HG02852 (cell line): ENCODE results near the gene VGLL4.
"Not testable (repeated sequence)": the region's sequence is repeated elsewhere in the genome, so short reads cannot be mapped to it uniquely, and the experiment has no call there.

Experiments
- ATAC-seq: cut with Tn5 transposase; IDR thresholded peaks from one replicate; pipeline ENCODE4 v1.9.1; 2021; ENCODE audit warnings: mild to moderate bottlenecking, moderate library complexity; ENCODE audit not compliant: unreplicated experiment

VGLL4 gene

DNA sequence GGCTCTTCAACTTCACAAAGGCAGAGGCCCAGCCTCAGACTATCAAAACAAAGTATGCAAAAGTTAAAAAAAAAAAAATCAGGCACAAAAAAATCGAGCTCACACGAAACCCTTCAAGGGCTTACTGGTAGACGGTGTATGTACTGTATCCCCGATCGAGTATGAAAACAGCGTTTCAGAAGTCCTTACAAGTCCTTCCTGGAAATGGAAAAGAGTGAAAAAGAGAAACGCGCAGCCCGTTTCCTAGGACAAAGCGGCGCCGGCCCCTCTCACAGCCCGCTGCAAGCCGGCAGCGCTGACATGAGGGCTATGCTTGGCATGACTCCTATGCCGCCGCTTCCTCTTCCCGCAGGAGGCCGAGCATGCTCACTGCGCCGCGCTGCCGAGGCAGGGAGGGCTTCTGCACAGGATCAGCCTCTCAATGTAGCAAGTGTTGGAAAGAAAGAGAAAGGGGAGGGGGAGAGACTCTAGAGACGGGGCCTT is at the start of gene VGLL4:
TSS of gene VGLL4 (minus strand) at position 311 of the 483 bp plus-strand sequence. CDS start 397 bp downstream, outside the sequence.
- ATAC-seq = peak; percentile 68

DNA sequence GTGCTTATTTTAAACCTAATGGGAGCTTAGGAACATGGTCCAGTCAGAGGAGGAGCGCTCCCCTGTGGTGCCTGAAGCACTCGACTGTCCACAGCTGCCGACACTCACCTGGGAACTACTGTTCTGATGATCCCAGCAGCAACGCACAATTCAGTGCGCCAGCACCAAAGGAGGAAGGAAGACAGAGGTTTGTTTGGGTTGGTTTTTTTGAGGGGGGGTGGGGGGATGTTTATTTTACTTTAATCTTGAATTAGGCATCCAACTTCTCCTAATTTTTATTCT is 48.8 kb upstream of the VGLL4 start:
- ATAC-seq = no peak

GRCh38 chr3:11691767-11692531 is 48.2 kb upstream of the VGLL4 start:
- no peak for ATAC-seq

- ATAC-seq = no peak
Measured at GRCh38 chr3:11690863-11691766, 47.4 kb upstream of the VGLL4 start.

- no peak for ATAC-seq
Measured at GRCh38 chr3:11689749-11690148, 46.0 kb upstream of the VGLL4 start.

DNA sequence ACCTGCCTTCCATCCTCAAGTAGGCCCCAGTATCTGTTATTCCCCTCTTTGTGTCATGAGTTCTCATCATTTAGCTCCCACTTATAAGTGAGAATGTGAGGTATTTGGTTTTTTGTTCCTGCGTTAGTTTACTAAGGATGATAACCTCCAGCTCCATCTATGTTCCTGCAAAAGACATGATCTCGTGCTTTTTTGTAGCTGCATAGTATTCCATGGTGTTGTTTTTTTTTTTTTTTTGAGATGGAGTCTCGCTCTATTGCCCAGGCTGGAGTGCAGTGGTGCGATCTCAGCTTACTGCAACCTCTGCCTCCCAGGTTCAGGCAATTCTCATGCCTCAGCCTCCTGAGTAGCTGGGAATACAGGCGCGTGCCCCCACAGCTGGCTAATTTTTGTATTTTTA is 41.3 kb upstream of the VGLL4 start:
- ATAC-seq = not testable (repeated sequence)

- ATAC-seq = no peak
Measured at GRCh38 chr3:11680509-11680908, 36.8 kb upstream of the VGLL4 start.

DNA sequence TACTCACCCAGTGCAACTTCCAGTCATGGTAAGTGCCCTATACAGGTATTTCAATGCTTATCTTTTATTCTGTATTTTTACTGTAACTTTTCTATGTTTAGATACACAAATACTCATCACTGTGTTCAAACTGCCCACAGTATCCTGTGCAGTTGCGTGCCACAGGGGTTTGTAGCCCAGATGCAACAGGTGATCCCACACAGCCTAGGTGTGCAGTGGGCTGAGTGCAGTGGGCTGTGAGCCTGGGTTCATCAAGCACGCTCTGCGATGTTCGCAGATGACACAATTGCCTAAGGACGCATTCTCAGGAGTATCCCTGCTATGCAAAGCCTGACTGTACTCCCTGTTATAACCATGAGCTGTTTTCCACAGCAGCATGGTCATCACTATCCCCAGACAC is 36.2 kb upstream of the VGLL4 start:
- ATAC-seq = no peak

- ATAC-seq = no peak
Measured at GRCh38 chr3:11672363-11672762, 28.6 kb upstream of the VGLL4 start.

DNA sequence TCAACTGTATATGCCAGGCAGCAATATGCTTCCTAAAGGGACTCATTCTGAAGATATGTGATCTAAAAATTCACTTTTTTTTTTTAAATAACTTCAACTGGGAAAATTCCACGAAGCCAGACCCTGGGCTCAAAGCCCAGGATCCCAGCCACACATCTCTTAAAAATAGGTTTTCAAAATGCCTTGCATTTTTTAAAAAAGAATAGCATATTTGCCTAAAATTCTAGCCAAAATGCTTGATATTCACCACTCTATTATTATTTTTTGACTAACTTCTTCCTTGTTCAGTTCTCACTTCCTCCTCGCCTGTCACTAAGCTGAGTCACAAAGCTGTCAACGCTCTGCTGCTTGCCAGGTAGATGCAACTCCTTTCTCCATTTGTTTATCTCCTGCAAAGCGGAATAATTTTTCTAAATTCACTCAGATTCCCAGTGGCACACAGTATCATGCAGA is 28.0 kb upstream of the VGLL4 start:
- peak; percentile 74 for ATAC-seq

GRCh38 chr3:11668243-11669235 is 24.8 kb upstream of the VGLL4 start:
- no peak for ATAC-seq

GRCh38 chr3:11665331-11665730 is 21.6 kb upstream of the VGLL4 start:
- no peak for ATAC-seq

DNA sequence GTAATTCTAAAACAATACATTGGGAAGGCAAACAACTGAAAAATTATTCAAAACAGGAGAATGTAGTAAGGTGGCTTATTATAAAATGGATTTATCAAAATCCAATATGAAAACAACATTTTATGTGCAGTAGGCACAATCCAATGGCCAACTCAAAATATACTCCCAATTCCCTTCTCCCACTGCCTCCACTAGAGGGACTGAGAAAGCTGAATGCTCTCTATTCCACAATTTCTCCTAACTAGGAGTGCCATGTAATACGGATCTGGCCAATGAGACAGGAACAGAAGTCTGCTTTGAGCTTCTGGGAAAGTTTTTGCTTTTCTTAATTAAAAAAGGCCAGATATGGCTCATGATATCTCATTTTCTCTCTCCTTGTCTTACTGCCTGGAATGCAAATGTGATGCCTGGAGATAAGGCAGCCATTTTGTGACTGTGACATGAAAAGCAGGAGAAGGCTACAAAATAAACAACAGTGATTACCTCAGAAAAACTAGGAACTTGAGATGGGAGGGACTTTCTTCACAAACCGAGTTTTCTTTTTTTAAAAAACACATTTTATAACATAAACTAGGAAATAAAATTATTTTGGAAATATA is 18.8 kb upstream of the VGLL4 start:
- ATAC-seq = no peak

DNA sequence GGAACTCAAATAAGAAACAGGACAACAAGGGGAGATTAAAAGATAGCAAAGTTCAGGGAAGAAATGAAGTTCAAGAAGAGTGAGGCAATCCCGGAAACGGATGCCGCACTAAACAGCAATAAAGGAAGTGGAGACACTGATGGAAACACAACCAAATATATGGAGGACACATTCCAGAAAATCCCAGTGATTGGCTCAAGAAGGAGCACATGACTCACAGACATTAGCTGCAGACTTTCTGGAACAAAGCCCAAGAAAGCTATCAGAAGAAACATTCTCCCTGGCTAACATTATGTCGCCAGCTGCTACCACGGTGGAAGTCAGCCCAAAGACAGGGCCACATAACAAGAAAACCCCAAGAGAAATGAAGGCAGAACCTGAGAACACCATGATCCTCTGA is 18.1 kb upstream of the VGLL4 start:
- no peak for ATAC-seq

GRCh38 chr3:11661052-11661656 is 17.4 kb upstream of the VGLL4 start:
- ATAC-seq = no peak

DNA sequence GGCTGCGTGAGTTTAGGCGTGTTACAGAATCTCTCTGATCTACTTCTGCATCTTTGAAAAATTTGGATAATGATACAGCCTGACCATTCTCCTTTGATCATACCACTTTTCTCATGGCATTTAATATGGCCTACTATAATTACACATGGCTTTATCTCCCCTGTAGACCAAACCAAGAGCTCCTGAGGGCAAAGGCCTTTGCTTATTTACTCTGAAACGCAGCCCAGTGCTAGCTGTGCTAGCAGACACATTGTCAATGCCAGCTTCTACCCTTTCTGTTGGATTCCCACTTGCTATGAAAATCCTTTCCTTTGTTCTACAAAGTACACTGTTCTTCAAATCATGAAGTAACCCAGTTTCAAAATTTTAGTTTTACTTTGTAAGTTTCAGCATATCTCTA is 16.5 kb upstream of the VGLL4 start:
- ATAC-seq = no peak

- no peak for ATAC-seq
Measured at GRCh38 chr3:11658180-11658579, 14.5 kb upstream of the VGLL4 start.

DNA sequence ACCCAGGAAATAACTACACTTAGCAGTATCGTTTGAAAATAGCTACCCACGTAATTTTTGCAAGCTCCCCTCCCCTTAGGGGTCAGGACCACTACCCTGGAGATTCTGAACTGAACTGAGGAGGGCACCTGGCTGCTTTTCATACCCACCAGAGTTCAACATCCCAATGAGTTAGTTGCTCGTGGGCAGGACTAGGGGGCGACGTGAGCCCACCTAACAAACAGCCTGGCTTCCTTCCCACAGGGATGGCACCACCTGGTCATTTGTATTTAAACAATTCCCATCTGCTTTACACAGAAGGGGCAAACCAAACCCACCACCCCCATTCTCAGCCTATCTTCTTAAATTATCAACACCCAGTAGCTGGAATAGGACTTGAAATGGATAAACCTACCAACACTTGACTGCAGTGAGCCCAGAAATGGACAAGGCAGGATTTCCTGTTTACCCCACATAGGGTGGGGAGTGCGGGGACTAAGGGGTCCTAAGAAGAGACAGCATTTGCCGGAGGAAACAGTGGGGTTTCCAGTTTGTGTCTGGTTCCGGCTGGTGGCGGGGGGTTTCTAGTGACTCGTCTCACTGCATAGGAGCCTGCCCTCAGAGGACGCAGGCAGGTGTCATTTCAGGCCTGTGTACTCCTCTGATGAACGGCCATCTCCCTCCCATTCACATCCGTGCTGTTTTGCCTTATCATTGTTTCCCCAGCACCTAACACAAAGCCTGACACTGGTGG is 11.6 kb upstream of the VGLL4 start:
- ATAC-seq = no peak

DNA sequence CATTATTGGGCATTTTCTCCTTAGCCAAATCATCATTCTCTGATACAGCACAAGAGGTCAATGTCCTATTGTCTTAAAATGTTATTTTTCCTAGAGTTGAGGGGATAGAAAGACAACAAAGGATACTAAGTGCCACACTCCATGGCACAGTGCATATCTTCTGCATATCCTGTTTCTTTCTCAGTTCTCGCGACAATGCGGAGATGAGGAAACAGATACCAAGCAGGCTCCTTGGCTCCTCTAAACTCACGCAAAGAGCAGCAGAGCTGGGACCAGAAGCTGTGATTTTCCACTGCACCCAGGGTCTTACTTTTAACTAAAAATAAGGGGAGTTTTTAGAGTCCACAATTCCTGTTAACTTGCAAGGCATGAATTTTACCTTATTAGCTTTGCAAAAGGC is 10.5 kb upstream of the VGLL4 start:
- ATAC-seq = no peak
